Measurements from ENCODE around the gene BCDIN3D. TPM values are rescaled to one million over a fixed set of nuclear protein-coding genes. Genes with fewer than 3 reads are reported as not detected.

BCDIN3D gene
- total and polyA plus RNA-seq, 9 of the 15 experiments (the other 6 are each of a cell fraction or from before 2014, with no cell fraction given): 3.7 to 6.9 (median 5.6) TPM

DNA sequence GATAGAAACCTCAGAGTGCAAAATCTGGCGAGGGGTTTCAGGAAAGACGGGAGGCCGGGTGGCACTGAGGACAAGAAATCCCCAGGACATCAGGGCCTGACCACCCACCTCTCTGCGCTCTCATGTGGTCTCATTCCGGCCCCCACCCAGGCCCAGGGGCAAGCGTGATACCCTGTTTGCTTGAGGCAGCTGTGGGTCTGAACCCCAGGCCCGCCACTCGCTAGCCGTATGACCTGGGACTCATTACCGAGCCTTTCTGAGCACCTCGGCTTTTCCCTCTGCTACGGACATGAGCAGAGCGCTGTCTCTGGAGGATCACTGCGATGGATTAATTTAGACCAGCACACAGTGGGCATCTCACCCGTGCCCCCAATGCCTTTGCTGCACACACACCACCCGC lies 25.5 kb upstream of the BCDIN3D start:
- H2AFZ ChIP-seq (ENCODE audit: low read depth, low read length): peak overlapping the region; percentile 69
- peaks cover 4 to 19% of the 10 kb centered on the region in 2 experiments; a peak in 2 of 5 replicates for H3K27me3 ChIP-seq (ENCODE audit: control insufficient read depth in 2 of 2, insufficient read depth in 2 of 2, low read length in 2 of 2)
- ChIA-PET CTCF (ENCODE audit: low intra/inter-chr PET ratio) (interaction anchor here (1.0 kb wide), 1 partner anchor 202 kb away, joined by 7 read pairs; no protein-coding TSS in a partner anchor), POLR2A (interaction anchor here (0.5 to 1.0 kb wide), 5 partner anchors 9 to 127 kb away, joined by 3 to 5 read pairs (median 4); partner anchors contain the start of gene TMBIM6)
- H3K4me2 ChIP-seq (ENCODE audit: insufficient read depth, low read length): peak overlapping the region; percentile 51; the same call in 1 of the 2 replicates
- intact Hi-C loops (cut with micrococcal nuclease): loop anchor here (5.0 kb wide), 3 partner anchors 44 to 184 kb away; no protein-coding TSS in a partner anchor
- FAIRE-seq: no peak
- H3K9me3 ChIP-seq (replicated peaks; ENCODE audit: control insufficient read depth, insufficient read depth, low read depth, low read length): no peaks in the 10 kb centered on the region
- no peaks in the 10 kb centered on the region for H4K20me1 ChIP-seq (replicated peaks; ENCODE audit: control insufficient read depth, insufficient read depth, low read length)
- H3K27ac ChIP-seq (ENCODE audit: extremely low read depth, low read depth, low read length): peak overlapping the region; percentile 23; the same call in 2 of the 3 replicates
- H3K4me3 ChIP-seq: no peak overlapping the region
- no peaks in the 10 kb centered on the region for H3K79me2 ChIP-seq (ENCODE audit: control insufficient read depth, insufficient read depth, low read length)
- TF ChIP-seq ZKSCAN1 (IDR thresholded peaks at IDR 0.05; ENCODE audit: low read depth, low read length) (peak; percentile 40; the same call in 1 of the 2 replicates), XRCC3 (IDR thresholded peaks at IDR 0.05) (no peak)
- TF ChIP-seq, protein P1, sequence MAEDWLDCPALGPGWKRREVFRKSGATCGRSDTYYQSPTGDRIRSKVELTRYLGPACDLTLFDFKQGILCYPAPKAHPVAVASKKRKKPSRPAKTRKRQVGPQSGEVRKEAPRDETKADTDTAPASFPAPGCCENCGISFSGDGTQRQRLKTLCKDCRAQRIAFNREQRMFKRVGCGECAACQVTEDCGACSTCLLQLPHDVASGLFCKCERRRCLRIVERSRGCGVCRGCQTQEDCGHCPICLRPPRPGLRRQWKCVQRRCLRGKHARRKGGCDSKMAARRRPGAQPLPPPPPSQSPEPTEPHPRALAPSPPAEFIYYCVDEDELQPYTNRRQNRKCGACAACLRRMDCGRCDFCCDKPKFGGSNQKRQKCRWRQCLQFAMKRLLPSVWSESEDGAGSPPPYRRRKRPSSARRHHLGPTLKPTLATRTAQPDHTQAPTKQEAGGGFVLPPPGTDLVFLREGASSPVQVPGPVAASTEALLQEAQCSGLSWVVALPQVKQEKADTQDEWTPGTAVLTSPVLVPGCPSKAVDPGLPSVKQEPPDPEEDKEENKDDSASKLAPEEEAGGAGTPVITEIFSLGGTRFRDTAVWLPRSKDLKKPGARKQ (CRISPR knock-in tag; IDR thresholded peaks at IDR 0.05): 0 out of 2 replicates have a peak, but pooled peaks have one; percentile 25
- no peaks in the 10 kb centered on the region for H3K36me3 ChIP-seq (ENCODE audit: control insufficient read depth, insufficient read depth, low read length)
- 61% methylated on average over 13 of the region's 16 CpGs for WGBS (ENCODE audit: insufficient coverage, low coverage, missing lambda C conversion rate)
- no peak for DNase-seq (ENCODE audit: extremely low read depth in 1 of 4, low spot score in 3 of 4)
- in situ Hi-C loops (cut with MboI): loop anchor here (5.0 kb wide), 2 partner anchors 94 to 199 kb away; partner anchors contain the start of gene AQP5
- no TSS peak for BruUV-seq (replicated peaks)
- no peak for ATAC-seq
- no peaks in the 10 kb centered on the region for H3K9me1 ChIP-seq (ENCODE audit: control insufficient read depth, insufficient read depth, low read length)
- H3K9ac ChIP-seq (ENCODE audit: insufficient read depth in 1 of 2, low read depth in 2 of 2, low read length in 2 of 2): peak overlapping the region in 1 of 2 experiments; percentile 3; a peak in 1 of 4 replicates
- H3K4me1 ChIP-seq (replicated peaks in 1 of 2; ENCODE audit: control insufficient read depth in 2 of 2, insufficient read depth in 2 of 2, low read length in 2 of 2): peaks cover 35 to 40% of the 10 kb centered on the region in 2 experiments
